HepG2 (cell line): ENCODE measurements around the gene CNKSR3. TPM values are rescaled to one million over a fixed set of nuclear protein-coding genes. Genes with fewer than 3 reads are reported as not detected.
A peak's percentile ranks its signal among the peaks of the same experiment; 100 is the strongest.

ENCODE experiments used
- ATAC-seq: fragments of 200-7000 bp; cut with Tn5 transposase; 3 replicates; pipeline ENCODE4 v1.9.1; 2020; ENCODE audit warnings: mild to moderate bottlenecking, moderate library complexity
- BruUV-seq: library from RNA; stranded (reverse); fragments of 400-500 nt; replicated peaks from 2 replicates; lab custom pipeline; 2021; lab: Mats Ljungman, UMichigan
- CTCF ChIA-PET: fragments of 300-600 bp; formaldehyde crosslinking; extraction: SDS; loops from one replicate; lab custom pipeline; 2021; ENCODE audit warnings: low total read pairs, inconsistent platforms, low intra/inter-chr PET ratio; lab: Yijun Ruan, JAX
- POLR2A ChIA-PET: fragments of 350-600 bp; sonication (Branson Sonifier 250); formaldehyde crosslinking; loops from one replicate; lab custom pipeline; 2020; ENCODE audit warnings: antibody characterized with exemption, inconsistent platforms; lab: Yijun Ruan, JAX
- DNase-seq: peaks from one replicate; pipeline ENCODE4 v3.0.0-alpha.2; 2015; ENCODE audit warnings: low spot score
- FAIRE-seq: peaks from 3 replicates; lab custom pipeline; 2011; peaks lifted over from hg19 to GRCh38; lab: Jason Lieb, UNC
- H2AFZ ChIP-seq: one replicate; pipeline ENCODE4 v1.6.1; 2011; ENCODE audit warnings: low read length, inconsistent platforms
- H3K27ac ChIP-seq: fragments of 300-600 bp; 3 replicates; pipeline ENCODE4 v1.8.0; 2011; ENCODE audit warnings: mixed run types, mild to moderate bottlenecking, mixed read lengths, low read length, inconsistent platforms; ENCODE audit not compliant: insufficient read depth; ENCODE audit errors: extremely low read length
- H3K27me3 ChIP-seq, 2 experiments: fragments of 200-600 bp in 1 of 2; 2 replicates in 1 of 2; 3 replicates in 1 of 2; pipeline versions ENCODE4 v1.6.0 to v1.8.0; 2011; ENCODE audit warnings: low read length in 2 of 2, mild to moderate bottlenecking in 2 of 2, moderate library complexity in 2 of 2, inconsistent platforms in 1 of 2; ENCODE audit not compliant: insufficient read depth in 2 of 2, control insufficient read depth in 1 of 2
- H3K36me3 ChIP-seq, 2 experiments: fragments of 200-600 bp in 1 of 2; replicated peaks in 1 of 2; 2 replicates in 1 of 2; 3 replicates in 1 of 2; pipeline versions ENCODE4 v1.5.1 to v1.8.0; 2011; ENCODE audit warnings: low read length in 2 of 2, inconsistent platforms in 1 of 2; ENCODE audit not compliant: insufficient read depth in 2 of 2, control insufficient read depth in 1 of 2
- H3K4me1 ChIP-seq: 2 replicates; pipeline ENCODE4 v1.5.1; 2012; ENCODE audit warnings: low read length, inconsistent platforms; ENCODE audit not compliant: insufficient read depth
- H3K4me2 ChIP-seq: 2 replicates; pipeline ENCODE4 v1.6.0; 2011; ENCODE audit warnings: low read depth, low read length, inconsistent platforms
- H3K4me3 ChIP-seq, 3 experiments: fragments of 200-600 bp in 1 of 3; sonication (generic), shearing (Covaris generic) in 1 of 3; replicated peaks in 1 of 3; 2 replicates each; pipeline ENCODE4 v1.5.1; 2011 to 2016; ENCODE audit warnings: low read length in 3 of 3, inconsistent platforms in 2 of 3, low read depth in 2 of 3, mild to moderate bottlenecking in 2 of 3, control low read depth in 1 of 3, mixed read lengths in 1 of 3; ENCODE audit not compliant: insufficient read depth in 1 of 3
- H3K79me2 ChIP-seq: one replicate; pipeline ENCODE4 v1.6.1; 2011; ENCODE audit warnings: low read length, inconsistent platforms; ENCODE audit not compliant: insufficient read depth
- H3K9ac ChIP-seq: 2 replicates; pipeline ENCODE4 v1.6.0; 2011; ENCODE audit warnings: mild to moderate bottlenecking, low read depth, low read length, inconsistent platforms; ENCODE audit not compliant: insufficient read depth
- H3K9me3 ChIP-seq: 2 replicates; pipeline ENCODE4 v1.5.1; 2012; ENCODE audit warnings: mild to moderate bottlenecking, low read length
- H4K20me1 ChIP-seq: 2 replicates; pipeline ENCODE4 v1.6.0; 2011; ENCODE audit warnings: inconsistent platforms, mild to moderate bottlenecking, low read length, moderate library complexity; ENCODE audit not compliant: insufficient read depth
- ARID4A ChIP-seq: sonication (generic); formaldehyde crosslinking; IDR thresholded peaks from 2 replicates; pipeline ENCODE4 v1.5.0; 2020; ENCODE audit warnings: mild to moderate bottlenecking, missing genetic modification reagents, borderline replicate concordance
- ATF1 ChIP-seq: IDR thresholded peaks from 2 replicates; pipeline ENCODE4 v1.6.1; 2016; ENCODE audit warnings: mild to moderate bottlenecking, control low read depth
- FOXP1 ChIP-seq, 2 experiments: fragments of 450-650 bp in 1 of 2; IDR thresholded peaks; 2 replicates each; pipeline ENCODE4 v1.6.1; 2017 to 2018; ENCODE audit warnings: antibody characterized with exemption in 1 of 2
- HNF4A ChIP-seq: sonication (generic); formaldehyde crosslinking; IDR thresholded peaks from 2 replicates; pipeline ENCODE4 v1.4.0; 2020; ENCODE audit warnings: missing genetic modification reagents
- JUND ChIP-seq: sonication (generic); formaldehyde crosslinking; IDR thresholded peaks from 2 replicates; pipeline ENCODE4 v1.8.0; 2022; ENCODE audit warnings: mild to moderate bottlenecking, missing genetic modification reagents
- KLF16 ChIP-seq, 2 experiments: sonication (generic) in 1 of 2; formaldehyde crosslinking in 1 of 2; IDR thresholded peaks; 2 replicates each; pipeline versions ENCODE4 v1.6.1 to v1.8.0; 2016 to 2023; ENCODE audit warnings: missing genetic modification reagents in 2 of 2, missing compliant biosample characterization in 1 of 2
- MYC ChIP-seq: sonication (generic); formaldehyde crosslinking; IDR thresholded peaks from 2 replicates; pipeline ENCODE4 v1.9.0; 2021; ENCODE audit warnings: missing genetic modification reagents, borderline replicate concordance
- NR2C2 ChIP-seq: sonication (generic); formaldehyde crosslinking; IDR thresholded peaks from 2 replicates; pipeline ENCODE4 v1.4.0; 2020; ENCODE audit warnings: missing genetic modification reagents, mild to moderate bottlenecking, moderate library complexity, borderline replicate concordance
- REL ChIP-seq: sonication (generic); formaldehyde crosslinking; conservative IDR thresholded peaks from 2 replicates; pipeline ENCODE4 v1.8.0; 2022; ENCODE audit warnings: mild to moderate bottlenecking, missing genetic modification reagents, moderate library complexity
- SRF ChIP-seq: IDR thresholded peaks from 2 replicates; pipeline ENCODE4 v1.6.1; 2011; ENCODE audit warnings: mild to moderate bottlenecking, low read depth, low read length, moderate library complexity
- ZNF674 ChIP-seq: sonication (generic); formaldehyde crosslinking; IDR thresholded peaks from 2 replicates; pipeline ENCODE4 v1.5.0; 2020; ENCODE audit warnings: low read depth, mild to moderate bottlenecking, missing genetic modification reagents
- ZSCAN31 ChIP-seq: sonication (generic); formaldehyde crosslinking; IDR thresholded peaks from 2 replicates; pipeline ENCODE4 v1.5.0; 2020; ENCODE audit warnings: low read depth, mild to moderate bottlenecking, missing genetic modification reagents
- WGBS: methylation state at CpG from one replicate; pipeline ENCODE4 v1.1.6; 2017; ENCODE audit warnings: low lambda C conversion rate; 5-methylcytosine and 5-hydroxymethylcytosine counted together
- in situ Hi-C: cut with HindIII; loops from 2 replicates; pipeline ENCODE4 v1.10.0; 2017; ENCODE audit warnings: low pct_unique_long_range_greater_than_20kb; ENCODE audit not compliant: extremely low pct_ligation_motif_present
- intact Hi-C: fragments of 100-400 bp; cut with micrococcal nuclease; formaldehyde crosslinking; loops from one replicate; pipeline ENCODE4 v1.10.0; 2022; ENCODE audit not compliant: unreplicated experiment
- polyA plus RNA-seq, 8 experiments: library from polyadenylated mRNA; depleted of rRNA in 3 of 8; stranded (reverse) in 7 of 8; unstranded in 1 of 8; fragments of >200 nt; fragmentation: Illumina TruSeq in 4 of 8; extraction: Trizol in 4 of 8; gene quantifications; 2 replicates each; pipeline versions ENCODE4 v1.2.1 to v1.2.3, GENCODE V29; 2011 to 2016; ENCODE audit warnings: low read depth in 4 of 8, missing spikeins in 1 of 8, mixed read lengths in 1 of 8; ENCODE audit not compliant: insufficient read depth in 1 of 8
- total RNA-seq, 5 experiments: library from RNA; depleted of rRNA; stranded (reverse); fragments of >200 nt; fragmentation: Illumina TruSeq; extraction: Trizol; gene quantifications; 2 replicates each; pipeline ENCODE4 v1.2.3, GENCODE V29; 2016; ENCODE audit warnings: low read depth in 1 of 5
- TF ChIP-seq, protein P1 (sequence below): sonication (generic); formaldehyde crosslinking; IDR thresholded peaks from 2 replicates; pipeline ENCODE4 v1.4.0; 2020; ENCODE audit warnings: missing genetic modification reagents, borderline replicate concordance

The CNKSR3 gene
- total and polyA plus RNA-seq, 2 of the 13 experiments (the other 11 are each of a cell fraction or from before 2014, with no cell fraction given) = 9.2 to 38.6 TPM

- Histone ChIP-seq H3K4me1 (peaks cover 40% of the 10 kb centered on the region), H3K4me3 (no peak overlapping the region), H3K9ac (peak overlapping the region; percentile 3; the same call in 1 of the 2 replicates), H4K20me1 (no peaks in the 10 kb centered on the region), H3K27ac (peak overlapping the region; percentile 56), H3K27me3 (no peaks in the 10 kb centered on the region), H3K4me2 (no peak overlapping the region), H3K79me2 (peaks cover 12% of the 10 kb centered on the region), H2AFZ (no peak overlapping the region), H3K9me3 (no peaks in the 10 kb centered on the region), H3K36me3 (peaks cover 19 to 52% of the 10 kb centered on the region in 2 experiments)
- FAIRE-seq (peak; percentile 61), DNase-seq (peak; percentile 90), ATAC-seq (peak; percentile 80)
- BruUV-seq = no TSS peak
- 32% methylated on average over 3 of the region's 3 CpGs for WGBS
- ChIA-PET POLR2A (interaction anchor here (0.7 to 2.2 kb wide), 6 partner anchors 9 to 69 kb away, joined by 3 to 15 read pairs (median 6); partner anchors contain the start of gene CNKSR3), CTCF (no interaction called here)
- in situ Hi-C loops (no loop called here), intact Hi-C loops (loop anchor here (2.0 kb wide), 1 partner anchor 69 kb away; no protein-coding TSS in a partner anchor)
- TF ChIP-seq MYC (peak; percentile 83), REL (0 out of 2 replicates have a peak, but pooled peaks have one; percentile 57), ARID4A (CRISPR knock-in tag) (peak; percentile 34; the same call in 1 of the 2 replicates), NR2C2 (CRISPR knock-in tag) (peak; percentile 78; the same call in 1 of the 2 replicates), ATF1 (CRISPR knock-in tag) (no peak), HNF4A (peak; percentile 99), ZSCAN31 (CRISPR knock-in tag) (peak; percentile 53; the same call in 1 of the 2 replicates), ZNF674 (CRISPR knock-in tag) (no peak), KLF16 (CRISPR knock-in tag; IDR thresholded peaks at IDR 0.05) (peak in 1 of 2 experiments; percentile 97; a peak in 2 of 4 replicates), SRF (no peak), JUND (CRISPR knock-in tag) (no peak), FOXP1 (IDR thresholded peaks at IDR 0.05) (no peak), FOXP1 (CRISPR knock-in tag; IDR thresholded peaks at IDR 0.05) (peak; percentile 70; the same call in 1 of the 2 replicates)
- TF ChIP-seq, protein P1, sequence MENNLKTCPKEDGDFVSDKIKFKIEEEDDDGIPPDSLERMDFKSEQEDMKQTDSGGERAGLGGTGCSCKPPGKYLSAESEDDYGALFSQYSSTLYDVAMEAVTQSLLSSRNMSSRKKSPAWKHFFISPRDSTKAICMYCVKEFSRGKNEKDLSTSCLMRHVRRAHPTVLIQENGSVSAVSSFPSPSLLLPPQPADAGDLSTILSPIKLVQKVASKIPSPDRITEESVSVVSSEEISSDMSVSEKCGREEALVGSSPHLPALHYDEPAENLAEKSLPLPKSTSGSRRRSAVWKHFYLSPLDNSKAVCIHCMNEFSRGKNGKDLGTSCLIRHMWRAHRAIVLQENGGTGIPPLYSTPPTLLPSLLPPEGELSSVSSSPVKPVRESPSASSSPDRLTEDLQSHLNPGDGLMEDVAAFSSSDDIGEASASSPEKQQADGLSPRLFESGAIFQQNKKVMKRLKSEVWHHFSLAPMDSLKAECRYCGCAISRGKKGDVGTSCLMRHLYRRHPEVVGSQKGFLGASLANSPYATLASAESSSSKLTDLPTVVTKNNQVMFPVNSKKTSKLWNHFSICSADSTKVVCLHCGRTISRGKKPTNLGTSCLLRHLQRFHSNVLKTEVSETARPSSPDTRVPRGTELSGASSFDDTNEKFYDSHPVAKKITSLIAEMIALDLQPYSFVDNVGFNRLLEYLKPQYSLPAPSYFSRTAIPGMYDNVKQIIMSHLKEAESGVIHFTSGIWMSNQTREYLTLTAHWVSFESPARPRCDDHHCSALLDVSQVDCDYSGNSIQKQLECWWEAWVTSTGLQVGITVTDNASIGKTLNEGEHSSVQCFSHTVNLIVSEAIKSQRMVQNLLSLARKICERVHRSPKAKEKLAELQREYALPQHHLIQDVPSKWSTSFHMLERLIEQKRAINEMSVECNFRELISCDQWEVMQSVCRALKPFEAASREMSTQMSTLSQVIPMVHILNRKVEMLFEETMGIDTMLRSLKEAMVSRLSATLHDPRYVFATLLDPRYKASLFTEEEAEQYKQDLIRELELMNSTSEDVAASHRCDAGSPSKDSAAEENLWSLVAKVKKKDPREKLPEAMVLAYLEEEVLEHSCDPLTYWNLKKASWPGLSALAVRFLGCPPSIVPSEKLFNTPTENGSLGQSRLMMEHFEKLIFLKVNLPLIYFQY (CRISPR knock-in tag) = no peak
These were observed 70.5 kb downstream of the CNKSR3 start for GRCh38 chr6:154440022-154440421.
